HepG2 (cell line): Measurements from ENCODE around the gene NTMT1. TPM values are rescaled to one million over a fixed set of nuclear protein-coding genes. Genes with fewer than 3 reads are reported as not detected.
A peak's percentile ranks its signal among the peaks of the same experiment; 100 is the strongest.

Source experiments
- CC2D1A ChIP-seq: sonication (generic); formaldehyde crosslinking; IDR thresholded peaks from 2 replicates; pipeline ENCODE4 v1.8.1; 2023; ENCODE audit warnings: mild to moderate bottlenecking, missing genetic modification reagents
- CREB3 ChIP-seq: sonication (generic); formaldehyde crosslinking; IDR thresholded peaks from 2 replicates; pipeline ENCODE4 v1.5.0; 2020; ENCODE audit warnings: missing genetic modification reagents
- KMT2B ChIP-seq: IDR thresholded peaks from 2 replicates; pipeline ENCODE4 v1.6.1; 2016; ENCODE audit warnings: missing genetic modification reagents, missing compliant biosample characterization
- MYNN ChIP-seq: sonication (generic); formaldehyde crosslinking; IDR thresholded peaks from 2 replicates; pipeline ENCODE4 v1.4.0; 2020; ENCODE audit warnings: mild to moderate bottlenecking, low read depth, missing genetic modification reagents
- PTBP1 ChIP-seq: fragments of 200-400 bp; formaldehyde crosslinking; IDR thresholded peaks from 2 replicates; pipeline ENCODE4 v1.6.1; 2018; ENCODE audit warnings: low read length, low read depth; ENCODE audit not compliant: poor library complexity, severe bottlenecking
- RARG ChIP-seq: sonication (generic); formaldehyde crosslinking; IDR thresholded peaks from 2 replicates; pipeline ENCODE4 v1.4.0; 2020; ENCODE audit warnings: low read depth, mild to moderate bottlenecking, missing genetic modification reagents
- RFX3 ChIP-seq: IDR thresholded peaks from 2 replicates; pipeline ENCODE4 v1.6.1; 2016; ENCODE audit warnings: missing biosample characterization, missing genetic modification reagents
- SNAPC2 ChIP-seq: sonication (generic); formaldehyde crosslinking; IDR thresholded peaks from 2 replicates; pipeline ENCODE4 v1.8.1; 2022; ENCODE audit warnings: mild to moderate bottlenecking, missing genetic modification reagents
- SOX6 ChIP-seq, 2 experiments: fragments of 450-650 bp in 1 of 2; sonication (generic) in 1 of 2; formaldehyde crosslinking in 1 of 2; IDR thresholded peaks; 2 replicates each; pipeline versions ENCODE4 v1.4.0 to v1.6.1; 2017 to 2020; ENCODE audit warnings: antibody characterized with exemption in 1 of 2, mild to moderate bottlenecking in 1 of 2, missing genetic modification reagents in 1 of 2
- TBP ChIP-seq: sonication (generic); formaldehyde crosslinking; IDR thresholded peaks from 2 replicates; pipeline ENCODE4 v1.5.0; 2020; ENCODE audit warnings: missing genetic modification reagents
- TCF7 ChIP-seq: sonication (generic); IDR thresholded peaks from 2 replicates; pipeline ENCODE4 v1.6.1; 2016; ENCODE audit warnings: antibody characterized with exemption, low read depth
- TFDP2 ChIP-seq: sonication (generic); formaldehyde crosslinking; IDR thresholded peaks from 2 replicates; pipeline ENCODE4 v1.4.0; 2020; ENCODE audit warnings: missing genetic modification reagents
- YEATS4 ChIP-seq: sonication (generic); formaldehyde crosslinking; IDR thresholded peaks from 2 replicates; pipeline ENCODE4 v1.4.0; 2020; ENCODE audit warnings: missing genetic modification reagents, borderline replicate concordance
- ZBTB14 ChIP-seq: sonication (generic); formaldehyde crosslinking; IDR thresholded peaks from 2 replicates; pipeline ENCODE4 v1.4.0; 2020; ENCODE audit warnings: missing genetic modification reagents
- ZBTB42 ChIP-seq: sonication (generic); formaldehyde crosslinking; IDR thresholded peaks from 2 replicates; pipeline ENCODE4 v1.5.0; 2020; ENCODE audit warnings: mild to moderate bottlenecking, missing genetic modification reagents
- ZBTB46 ChIP-seq: sonication (generic); formaldehyde crosslinking; IDR thresholded peaks from 2 replicates; pipeline ENCODE4 v1.4.0; 2020; ENCODE audit warnings: mild to moderate bottlenecking, missing genetic modification reagents, borderline replicate concordance
- ZFY ChIP-seq: sonication (generic); formaldehyde crosslinking; IDR thresholded peaks from 2 replicates; pipeline ENCODE4 v1.4.0; 2020; ENCODE audit warnings: missing genetic modification reagents
- ZNF234 ChIP-seq: sonication (generic); formaldehyde crosslinking; conservative IDR thresholded peaks from 2 replicates; pipeline ENCODE4 v1.5.1; 2020; ENCODE audit warnings: mild to moderate bottlenecking, missing genetic modification reagents
- ZNF430 ChIP-seq: sonication (generic); formaldehyde crosslinking; IDR thresholded peaks from 2 replicates; pipeline ENCODE4 v1.9.0; 2021; ENCODE audit warnings: mild to moderate bottlenecking, missing genetic modification reagents
- ZNF441 ChIP-seq: sonication (generic); formaldehyde crosslinking; IDR thresholded peaks from 2 replicates; pipeline ENCODE4 v1.7.0; 2021; ENCODE audit warnings: missing genetic modification reagents, borderline replicate concordance
- ZSCAN30 ChIP-seq: sonication (generic); formaldehyde crosslinking; IDR thresholded peaks from 2 replicates; pipeline ENCODE4 v1.5.0; 2020; ENCODE audit warnings: mild to moderate bottlenecking, missing genetic modification reagents
- ZSCAN31 ChIP-seq: sonication (generic); formaldehyde crosslinking; IDR thresholded peaks from 2 replicates; pipeline ENCODE4 v1.5.0; 2020; ENCODE audit warnings: low read depth, mild to moderate bottlenecking, missing genetic modification reagents
- polyA plus RNA-seq, 8 experiments: library from polyadenylated mRNA; depleted of rRNA in 3 of 8; stranded (reverse) in 7 of 8; unstranded in 1 of 8; fragments of >200 nt; fragmentation: Illumina TruSeq in 4 of 8; extraction: Trizol in 4 of 8; gene quantifications; 2 replicates each; pipeline versions ENCODE4 v1.2.1 to v1.2.3, GENCODE V29; 2011 to 2016; ENCODE audit warnings: low read depth in 4 of 8, missing spikeins in 1 of 8, mixed read lengths in 1 of 8; ENCODE audit not compliant: insufficient read depth in 1 of 8
- total RNA-seq, 5 experiments: library from RNA; depleted of rRNA; stranded (reverse); fragments of >200 nt; fragmentation: Illumina TruSeq; extraction: Trizol; gene quantifications; 2 replicates each; pipeline ENCODE4 v1.2.3, GENCODE V29; 2016; ENCODE audit warnings: low read depth in 1 of 5
- TF ChIP-seq, protein P1 (sequence below): sonication (generic); formaldehyde crosslinking; IDR thresholded peaks from 2 replicates; pipeline ENCODE4 v1.5.0; 2020; ENCODE audit warnings: mild to moderate bottlenecking, missing genetic modification reagents, moderate library complexity

The NTMT1 gene
- total and polyA plus RNA-seq, 2 of the 13 experiments (the other 11 are each of a cell fraction or from before 2014, with no cell fraction given) = 49.1 to 53.8 TPM

GRCh38 chr9:129597355-129598088 lies 28.4 kb upstream of the NTMT1 start (continued):
- TF ChIP-seq ZNF441 (CRISPR knock-in tag) (peak; percentile 49; the same call in 1 of the 2 replicates), RARG (no peak), CREB3 (peak; percentile 64), TBP (CRISPR knock-in tag) (0 out of 2 replicates have a peak, but pooled peaks have one; percentile 62), ZBTB46 (CRISPR knock-in tag) (0 out of 2 replicates have a peak, but pooled peaks have one; percentile 75), PTBP1 (peak; percentile 29), KMT2B (CRISPR knock-in tag) (no peak), ZNF430 (CRISPR knock-in tag) (peak; percentile 59), SNAPC2 (no peak; the same call in 1 of the 2 replicates), TCF7 (peak; percentile 98), SOX6 (IDR thresholded peaks at IDR 0.05) (no peak), SOX6 (CRISPR knock-in tag; IDR thresholded peaks at IDR 0.05) (peak; percentile 92), ZNF234 (peak; percentile 64; the same call in 1 of the 2 replicates), CC2D1A (CRISPR knock-in tag) (no peak), ZBTB42 (CRISPR knock-in tag) (no peak), ZBTB14 (CRISPR knock-in tag) (peak; percentile 46; the same call in 1 of the 2 replicates), ZSCAN31 (CRISPR knock-in tag) (peak; percentile 98; the same call in 1 of the 2 replicates), ZSCAN30 (CRISPR knock-in tag) (0 out of 2 replicates have a peak, but pooled peaks have one; percentile 49), YEATS4 (CRISPR knock-in tag) (peak; percentile 87), TFDP2 (CRISPR knock-in tag) (peak; percentile 78), MYNN (CRISPR knock-in tag) (no peak; the same call in 1 of the 2 replicates), ZFY (CRISPR knock-in tag) (peak; percentile 92), RFX3 (CRISPR knock-in tag) (no peak)
- TF ChIP-seq, protein P1, sequence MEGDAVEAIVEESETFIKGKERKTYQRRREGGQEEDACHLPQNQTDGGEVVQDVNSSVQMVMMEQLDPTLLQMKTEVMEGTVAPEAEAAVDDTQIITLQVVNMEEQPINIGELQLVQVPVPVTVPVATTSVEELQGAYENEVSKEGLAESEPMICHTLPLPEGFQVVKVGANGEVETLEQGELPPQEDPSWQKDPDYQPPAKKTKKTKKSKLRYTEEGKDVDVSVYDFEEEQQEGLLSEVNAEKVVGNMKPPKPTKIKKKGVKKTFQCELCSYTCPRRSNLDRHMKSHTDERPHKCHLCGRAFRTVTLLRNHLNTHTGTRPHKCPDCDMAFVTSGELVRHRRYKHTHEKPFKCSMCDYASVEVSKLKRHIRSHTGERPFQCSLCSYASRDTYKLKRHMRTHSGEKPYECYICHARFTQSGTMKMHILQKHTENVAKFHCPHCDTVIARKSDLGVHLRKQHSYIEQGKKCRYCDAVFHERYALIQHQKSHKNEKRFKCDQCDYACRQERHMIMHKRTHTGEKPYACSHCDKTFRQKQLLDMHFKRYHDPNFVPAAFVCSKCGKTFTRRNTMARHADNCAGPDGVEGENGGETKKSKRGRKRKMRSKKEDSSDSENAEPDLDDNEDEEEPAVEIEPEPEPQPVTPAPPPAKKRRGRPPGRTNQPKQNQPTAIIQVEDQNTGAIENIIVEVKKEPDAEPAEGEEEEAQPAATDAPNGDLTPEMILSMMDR = no peak
